ENCODE results near the gene FRY.

Gene FRY

DNA sequence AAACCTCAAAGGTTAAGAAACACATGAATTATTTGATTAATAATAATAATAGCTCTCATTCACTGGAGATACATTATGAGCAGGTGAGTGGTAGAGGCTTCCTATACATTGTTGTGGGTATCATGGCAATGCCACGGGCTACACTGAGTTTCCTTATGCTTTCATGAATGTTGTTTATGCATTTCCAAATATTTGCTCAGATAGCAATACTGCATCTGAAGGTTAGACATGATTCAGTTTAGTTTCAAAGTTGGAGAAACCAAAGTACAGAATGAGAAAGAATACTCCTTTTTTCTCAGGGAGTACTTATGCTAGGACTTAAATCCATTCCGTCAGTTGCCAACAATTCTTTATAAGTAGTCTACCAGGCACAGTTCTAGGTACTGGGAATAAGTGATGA, 108.5 kb downstream of the FRY start:
- DNase-seq = no peak
- in situ Hi-C loops (cut with HindIII; ENCODE audit: low pct_ligation_motif_present, low pct_unique_long_range_greater_than_20kb, low sequenced_read_pairs) = no loop called here

DNA sequence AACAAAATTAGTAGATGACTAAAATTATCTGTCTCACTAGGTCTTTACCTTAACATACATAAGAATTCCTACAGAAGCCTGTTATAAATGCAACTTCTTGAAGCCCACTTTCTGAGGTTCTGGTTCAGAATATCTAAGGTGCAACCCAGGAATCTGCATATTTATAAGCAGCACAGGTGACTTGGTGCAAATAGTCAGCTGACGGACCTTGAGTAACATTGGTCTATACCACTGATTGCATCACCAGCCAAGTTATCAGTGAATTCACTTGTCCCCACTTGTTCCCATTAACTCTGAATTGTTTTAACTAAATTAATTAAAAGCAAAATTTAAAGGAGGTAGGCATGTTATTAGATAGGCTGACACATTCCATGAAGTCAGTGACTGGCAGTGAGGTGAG, 109.9 kb downstream of the FRY start:
- no peak for DNase-seq
- in situ Hi-C loops (cut with HindIII; ENCODE audit: low pct_ligation_motif_present, low pct_unique_long_range_greater_than_20kb, low sequenced_read_pairs) = no loop called here

DNA sequence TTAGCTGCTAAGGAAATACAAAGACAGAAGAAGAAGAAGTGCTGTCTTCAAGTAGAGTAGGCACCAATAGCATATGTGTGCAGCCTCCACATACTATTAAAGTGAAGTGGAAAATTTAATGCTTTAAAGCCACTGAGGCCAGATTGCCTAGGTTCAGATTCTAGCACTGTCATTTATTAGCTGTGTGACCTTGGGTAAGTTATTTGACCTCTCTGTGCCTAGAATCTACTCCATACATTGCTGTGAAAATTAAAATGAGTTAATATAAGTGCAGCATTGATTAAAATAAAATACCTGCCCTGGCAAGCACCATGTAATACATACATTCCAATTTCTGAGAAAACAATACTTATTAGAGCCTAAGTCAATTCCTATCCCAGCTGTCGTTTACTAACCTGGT, 110.5 kb downstream of the FRY start:
- in situ Hi-C loops (cut with HindIII; ENCODE audit: low pct_ligation_motif_present, low pct_unique_long_range_greater_than_20kb, low sequenced_read_pairs) = no loop called here

DNA sequence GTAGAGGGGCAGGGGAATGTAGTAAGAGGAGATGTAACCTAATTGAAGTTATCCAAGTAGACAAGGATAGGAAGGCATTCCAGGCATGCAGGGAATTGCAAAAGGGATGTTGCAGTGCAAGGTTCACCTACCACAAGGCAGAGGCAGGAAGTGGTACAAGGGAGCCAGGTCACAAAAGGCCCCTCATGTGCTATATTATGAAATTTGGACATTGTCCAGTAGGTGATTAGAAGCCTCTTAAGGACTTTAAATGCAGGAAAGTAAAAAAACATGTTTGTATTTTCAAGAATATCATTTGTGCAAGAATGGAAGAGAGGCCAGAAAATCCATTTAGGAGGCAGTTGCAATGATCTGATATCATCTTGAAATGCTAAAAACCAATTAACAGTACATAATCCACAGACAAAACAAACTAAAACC, 111.4 kb downstream of the FRY start:
- in situ Hi-C loops (cut with HindIII; ENCODE audit: low pct_ligation_motif_present, low pct_unique_long_range_greater_than_20kb, low sequenced_read_pairs) = no loop called here
- peak; percentile 74 for DNase-seq

More for the DNA sequence above, 110.5 kb downstream of the FRY start:
- DNase-seq = no peak

DNA sequence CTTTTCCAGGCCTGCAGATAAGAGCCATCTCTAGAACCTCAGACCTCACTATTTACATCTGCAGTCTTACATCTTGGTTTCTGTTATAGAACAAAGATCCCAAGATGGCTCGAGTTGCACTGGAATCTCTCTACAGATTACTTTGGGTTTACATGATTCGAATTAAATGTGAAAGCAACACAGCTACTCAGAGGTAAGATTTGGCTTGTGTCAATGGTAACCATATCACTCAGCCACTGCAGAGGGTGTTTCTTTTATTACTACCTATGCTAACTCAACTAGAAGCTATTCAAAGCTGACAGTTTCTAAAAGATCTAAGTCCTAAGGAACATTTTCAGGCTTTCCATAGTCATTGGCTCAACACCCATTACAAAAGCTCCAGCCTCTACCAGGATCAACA, 115.6 kb downstream of the FRY start:
- DNase-seq = no peak
- in situ Hi-C loops (cut with HindIII; ENCODE audit: low pct_ligation_motif_present, low pct_unique_long_range_greater_than_20kb, low sequenced_read_pairs) = no loop called here

DNA sequence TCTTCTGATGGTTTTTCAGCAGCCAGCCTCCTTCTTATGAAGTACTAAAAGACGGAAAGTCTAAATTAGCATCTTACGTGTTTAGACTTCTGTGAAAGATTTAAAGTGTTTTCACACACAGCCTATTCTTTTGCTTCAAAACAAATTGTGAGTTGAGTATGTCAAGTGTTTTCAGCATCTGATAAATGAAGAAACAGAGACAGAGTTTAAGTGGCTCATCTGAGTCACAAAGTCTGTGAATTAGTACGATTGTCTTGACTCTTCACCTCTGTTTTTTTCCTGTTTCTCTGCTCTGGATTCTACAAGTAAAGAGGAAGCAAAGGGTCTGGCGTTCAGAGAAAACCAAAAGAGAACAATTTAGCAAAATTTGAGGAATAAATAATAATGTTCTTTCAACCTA, 116.4 kb downstream of the FRY start:
- in situ Hi-C loops (cut with HindIII; ENCODE audit: low pct_ligation_motif_present, low pct_unique_long_range_greater_than_20kb, low sequenced_read_pairs) = no loop called here
- no peak for DNase-seq

DNA sequence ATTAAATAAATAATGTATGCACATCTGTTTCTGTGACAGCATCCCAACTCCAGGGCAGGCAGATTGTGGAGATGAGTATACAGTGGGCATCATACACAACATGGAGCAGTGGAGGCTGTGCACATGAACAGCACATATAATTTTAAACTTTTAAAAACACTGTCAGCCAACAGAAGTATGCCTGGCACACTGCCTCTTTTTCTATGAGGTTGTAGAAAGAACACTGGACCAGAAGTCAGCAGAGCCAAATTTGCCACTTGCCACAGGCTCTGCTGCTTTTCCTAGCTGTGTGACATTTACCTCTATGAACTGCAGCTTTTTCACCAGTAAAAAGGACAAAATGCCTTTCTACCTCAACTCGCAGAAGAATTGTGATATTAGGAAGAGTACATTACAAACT, 118.7 kb downstream of the FRY start:
- in situ Hi-C loops (cut with HindIII; ENCODE audit: low pct_ligation_motif_present, low pct_unique_long_range_greater_than_20kb, low sequenced_read_pairs) = no loop called here

DNA sequence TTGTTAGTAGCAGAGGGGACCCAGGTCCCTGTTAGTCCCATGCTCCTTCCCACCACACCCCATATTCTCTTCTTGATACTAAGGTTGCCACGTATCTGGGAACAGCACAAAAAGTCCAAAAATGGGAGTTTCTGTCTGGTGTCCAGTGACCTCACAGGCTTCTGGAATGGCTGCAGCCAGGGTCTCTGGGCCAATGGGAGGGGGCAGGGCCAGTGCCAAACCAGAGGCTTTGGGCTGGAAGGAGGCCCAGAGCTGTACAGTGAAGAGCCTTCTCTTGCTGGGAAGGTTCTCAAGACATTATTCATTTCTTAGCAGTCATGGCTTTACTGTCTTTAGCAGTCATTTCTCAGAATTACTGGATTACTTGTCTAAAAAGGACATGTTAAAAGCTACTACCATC, 119.2 kb downstream of the FRY start:
- in situ Hi-C loops (cut with HindIII; ENCODE audit: low pct_ligation_motif_present, low pct_unique_long_range_greater_than_20kb, low sequenced_read_pairs) = no loop called here
- no peak for DNase-seq

More for the DNA sequence above, 118.7 kb downstream of the FRY start:
- no peak for DNase-seq

DNA sequence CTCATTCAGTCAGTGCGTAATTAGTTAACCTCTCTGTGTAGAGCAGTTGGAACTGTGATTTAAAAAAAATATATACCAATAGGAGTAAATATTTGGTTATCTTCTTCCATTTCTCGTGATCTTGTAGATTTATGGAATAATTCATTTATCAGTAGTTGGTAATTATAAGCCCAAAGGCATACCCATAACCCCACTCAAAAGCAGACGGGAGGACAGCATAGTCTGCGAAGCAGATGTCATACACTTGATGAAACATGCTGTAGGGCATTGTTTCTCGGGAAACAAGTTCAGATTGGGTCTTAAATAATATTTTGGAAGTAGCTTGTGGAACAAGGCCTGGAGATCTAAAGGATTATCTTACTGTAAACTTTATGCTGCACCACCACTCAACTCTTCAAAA, 119.7 kb downstream of the FRY start:
- in situ Hi-C loops (cut with HindIII; ENCODE audit: low pct_ligation_motif_present, low pct_unique_long_range_greater_than_20kb, low sequenced_read_pairs) = no loop called here
- DNase-seq = no peak

DNA sequence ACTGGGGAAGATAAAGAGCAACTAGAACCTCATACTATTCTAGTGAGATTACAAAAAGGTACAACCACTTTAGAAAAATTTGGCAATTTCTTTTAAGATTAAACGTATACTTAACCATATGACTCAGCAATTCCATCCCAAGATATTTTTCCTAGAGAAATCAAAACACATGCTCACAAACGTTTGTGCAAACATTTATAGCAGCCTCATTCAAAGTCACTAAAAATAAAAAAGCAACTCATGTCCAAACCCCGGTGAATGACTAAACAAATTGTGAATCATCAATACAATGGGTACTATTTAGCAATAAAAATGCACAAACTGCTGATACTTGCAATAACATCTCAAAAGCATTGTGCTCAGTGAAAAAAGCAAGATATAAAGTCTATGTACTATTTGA, 121.5 kb downstream of the FRY start:
- in situ Hi-C loops (cut with HindIII; ENCODE audit: low pct_ligation_motif_present, low pct_unique_long_range_greater_than_20kb, low sequenced_read_pairs) = no loop called here
- no peak for DNase-seq

DNA sequence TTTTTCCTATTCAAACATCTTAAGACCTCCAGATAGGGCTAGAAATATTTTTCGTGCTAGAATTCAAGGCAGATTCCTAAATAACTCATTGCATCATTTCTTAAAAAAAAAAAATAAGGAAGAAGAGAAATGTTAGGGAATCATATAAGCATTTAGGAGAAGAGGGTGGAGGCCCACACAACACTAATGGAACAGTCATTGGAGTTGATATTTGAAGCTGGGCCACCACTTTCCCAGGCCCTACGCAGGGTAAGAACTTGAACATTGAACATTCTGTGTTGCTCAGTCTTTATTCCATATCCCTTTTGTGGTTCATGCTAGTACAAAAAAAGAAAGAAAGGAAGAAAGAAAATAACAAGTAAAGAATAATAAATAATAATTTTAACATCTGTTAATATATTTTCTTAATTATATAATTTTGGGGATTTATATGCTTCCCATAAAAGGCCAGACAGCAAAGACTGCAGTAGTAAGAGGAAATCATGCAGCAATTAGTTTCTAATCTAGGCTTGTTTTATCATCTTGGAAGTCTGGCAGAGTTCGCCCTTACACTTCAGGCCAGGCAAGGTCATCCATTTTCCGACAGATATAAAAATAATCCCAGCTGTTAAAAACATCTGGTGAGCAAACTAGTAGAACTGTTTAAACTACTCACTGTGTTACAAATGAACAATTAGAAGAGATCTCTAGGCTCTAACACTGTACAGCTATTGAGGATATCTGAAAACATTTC, 127.7 kb downstream of the FRY start:
- in situ Hi-C loops (cut with HindIII; ENCODE audit: low pct_ligation_motif_present, low pct_unique_long_range_greater_than_20kb, low sequenced_read_pairs) = no loop called here
- DNase-seq = no peak

DNA sequence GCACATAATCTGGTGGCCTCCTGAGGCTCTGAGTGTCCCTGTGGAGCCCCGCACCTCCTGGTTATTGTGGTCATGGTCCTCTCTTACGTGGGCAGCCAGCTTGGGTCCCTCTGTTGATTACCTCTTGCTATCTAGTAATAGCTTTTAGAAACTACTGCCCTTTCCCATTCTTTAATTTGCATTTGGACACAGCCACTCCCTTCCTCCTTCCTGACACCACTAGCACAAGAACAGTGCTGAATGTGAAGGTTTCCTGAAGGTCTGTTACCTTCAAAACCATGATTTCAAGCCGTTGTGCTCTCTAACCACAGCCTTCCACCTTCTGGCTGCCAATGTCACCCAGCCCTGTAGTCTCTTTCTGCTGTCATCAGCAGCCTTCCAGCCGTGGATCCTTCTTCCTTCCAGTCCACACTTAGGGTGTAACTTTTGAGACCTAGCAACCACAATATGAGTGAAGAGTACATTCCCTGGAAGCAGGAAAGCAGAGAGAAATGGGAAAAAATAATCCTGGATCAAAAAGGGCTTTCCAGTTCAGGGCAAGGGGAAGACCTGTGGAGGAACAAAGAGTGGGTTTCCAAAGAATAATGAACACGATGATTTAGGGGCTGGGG, 130.9 kb downstream of the FRY start:
- no peak for DNase-seq
- in situ Hi-C loops (cut with HindIII; ENCODE audit: low pct_ligation_motif_present, low pct_unique_long_range_greater_than_20kb, low sequenced_read_pairs) = no loop called here

DNA sequence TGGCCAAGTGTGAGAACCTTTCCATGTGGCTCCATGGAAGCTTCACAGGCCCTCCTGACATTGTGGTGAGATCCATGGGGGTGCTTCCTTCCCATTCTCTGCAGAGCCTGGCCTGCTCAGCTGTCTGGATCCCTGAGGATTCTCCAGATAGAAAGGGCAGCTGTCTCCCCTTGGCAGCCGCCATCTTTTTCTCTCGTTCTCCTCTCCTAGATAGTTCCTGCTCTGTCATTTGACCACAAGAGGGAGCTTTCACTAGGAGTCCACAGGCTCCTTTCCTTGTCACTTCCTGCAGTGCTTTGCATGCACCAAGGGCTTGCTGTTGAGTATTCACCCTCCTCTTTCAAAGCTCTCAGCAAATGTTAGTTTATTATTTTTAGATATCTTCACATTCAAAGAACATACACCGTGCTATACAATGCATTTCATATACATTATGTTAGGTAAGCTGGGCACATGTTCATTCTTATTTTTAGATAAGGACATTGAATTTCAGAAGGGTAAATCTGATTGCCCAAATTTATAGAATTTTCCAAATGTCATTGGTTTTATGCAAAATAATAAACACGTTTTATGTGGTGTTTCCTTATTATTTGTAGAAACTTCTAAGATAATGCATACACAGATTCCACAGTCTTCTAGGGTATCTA, 133.2 kb downstream of the FRY start:
- DNase-seq = peak; percentile 81
- in situ Hi-C loops (cut with HindIII; ENCODE audit: low pct_ligation_motif_present, low pct_unique_long_range_greater_than_20kb, low sequenced_read_pairs) = no loop called here

DNA sequence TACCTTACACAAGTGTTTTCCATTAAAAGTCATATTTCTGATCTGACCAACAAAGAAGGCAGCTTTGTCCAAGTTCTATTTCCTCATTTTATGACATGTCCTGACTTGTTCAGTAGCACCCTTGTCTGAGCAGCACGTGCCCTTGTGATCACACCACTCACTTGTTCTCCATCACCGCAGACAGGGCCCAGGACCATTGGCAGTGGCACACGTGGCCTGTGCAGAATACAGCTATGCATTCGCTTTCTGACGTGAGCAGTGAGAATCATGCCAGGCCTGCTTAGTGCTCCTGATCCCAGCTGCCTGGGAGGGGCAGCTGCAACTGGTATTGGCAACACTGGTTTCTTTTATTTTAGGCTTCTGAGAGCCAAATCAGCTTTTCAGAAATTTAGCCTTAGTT, 134.2 kb downstream of the FRY start:
- in situ Hi-C loops (cut with HindIII; ENCODE audit: low pct_ligation_motif_present, low pct_unique_long_range_greater_than_20kb, low sequenced_read_pairs) = no loop called here
- DNase-seq = no peak

DNA sequence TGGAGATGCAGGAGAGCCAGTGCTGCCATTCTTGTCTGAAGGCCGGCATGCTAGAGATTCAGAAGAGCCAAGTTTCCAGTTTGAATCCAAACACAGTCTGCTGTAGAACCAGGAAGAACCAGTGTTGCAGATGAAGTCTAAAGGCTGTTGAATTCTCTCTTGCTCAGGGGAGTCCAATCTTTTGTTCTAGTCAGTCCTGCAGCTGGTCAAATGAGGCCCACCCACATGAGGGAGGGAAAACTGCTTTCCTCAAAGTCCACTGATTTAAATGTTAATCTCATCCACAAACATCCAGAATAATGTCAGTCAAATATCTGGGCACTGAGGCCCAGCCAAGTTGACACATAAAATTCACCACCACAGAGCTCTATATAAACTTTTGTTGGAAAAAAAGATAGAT, 136.6 kb downstream of the FRY start:
- no peak for DNase-seq
- in situ Hi-C loops (cut with HindIII; ENCODE audit: low pct_ligation_motif_present, low pct_unique_long_range_greater_than_20kb, low sequenced_read_pairs) = no loop called here

DNA sequence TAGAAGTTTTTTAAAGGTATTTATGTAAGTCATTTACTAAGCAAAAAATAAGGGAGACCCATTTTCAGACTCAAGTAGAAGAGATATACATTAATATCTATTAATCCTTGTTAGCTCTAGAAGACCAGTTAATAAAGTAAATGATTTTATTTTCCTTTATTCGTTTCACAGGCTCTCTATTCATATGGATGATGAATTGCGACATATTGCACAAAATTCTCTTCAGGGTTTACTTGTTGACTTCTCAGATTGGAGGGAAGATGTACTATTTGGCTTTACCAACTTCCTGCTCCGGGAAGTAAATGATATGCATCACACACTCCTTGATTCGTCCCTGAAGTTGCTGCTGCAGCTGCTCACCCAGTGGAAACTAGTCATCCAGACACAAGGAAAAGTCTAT, 139.3 kb downstream of the FRY start:
- DNase-seq = no peak
- in situ Hi-C loops (cut with HindIII; ENCODE audit: low pct_ligation_motif_present, low pct_unique_long_range_greater_than_20kb, low sequenced_read_pairs) = no loop called here

DNA sequence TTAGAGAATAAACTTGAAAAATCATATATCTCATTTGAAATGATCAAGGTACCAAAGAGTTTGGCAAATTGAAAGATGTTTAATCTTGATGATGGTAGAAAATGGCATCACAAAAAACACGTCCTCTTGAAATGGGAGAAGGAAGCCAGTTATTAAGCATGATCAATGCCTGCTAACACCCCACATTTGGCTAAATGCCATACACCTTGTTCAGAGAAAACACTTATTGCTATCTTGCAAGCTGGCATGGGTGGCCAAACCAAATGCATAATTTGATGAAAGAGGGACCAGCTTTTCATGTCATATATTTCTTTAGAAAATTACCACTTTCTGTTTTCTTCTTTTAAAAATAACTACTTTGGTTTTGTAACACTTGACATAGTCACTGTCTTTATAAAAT, 142.3 kb downstream of the FRY start:
- DNase-seq = no peak
- in situ Hi-C loops (cut with HindIII; ENCODE audit: low pct_ligation_motif_present, low pct_unique_long_range_greater_than_20kb, low sequenced_read_pairs) = no loop called here

DNA sequence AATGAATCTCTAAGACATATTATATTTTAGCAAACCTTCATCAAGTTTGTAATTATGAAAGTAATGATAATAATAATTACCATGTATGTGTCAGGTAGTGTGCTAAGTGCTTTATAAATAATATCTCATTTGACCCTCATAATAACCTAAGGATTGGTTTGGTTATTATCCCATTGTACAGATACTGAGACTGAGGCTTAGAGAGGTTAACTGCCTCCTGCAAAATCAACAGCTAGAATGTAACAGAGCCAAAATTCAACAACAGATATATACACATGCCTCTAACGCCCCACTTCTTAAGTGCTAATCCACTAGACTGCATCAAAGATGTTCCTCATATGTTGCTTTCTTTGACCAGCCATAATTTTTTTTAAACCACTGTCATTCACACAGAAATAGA, 142.8 kb downstream of the FRY start:
- in situ Hi-C loops (cut with HindIII; ENCODE audit: low pct_ligation_motif_present, low pct_unique_long_range_greater_than_20kb, low sequenced_read_pairs) = no loop called here

DNA sequence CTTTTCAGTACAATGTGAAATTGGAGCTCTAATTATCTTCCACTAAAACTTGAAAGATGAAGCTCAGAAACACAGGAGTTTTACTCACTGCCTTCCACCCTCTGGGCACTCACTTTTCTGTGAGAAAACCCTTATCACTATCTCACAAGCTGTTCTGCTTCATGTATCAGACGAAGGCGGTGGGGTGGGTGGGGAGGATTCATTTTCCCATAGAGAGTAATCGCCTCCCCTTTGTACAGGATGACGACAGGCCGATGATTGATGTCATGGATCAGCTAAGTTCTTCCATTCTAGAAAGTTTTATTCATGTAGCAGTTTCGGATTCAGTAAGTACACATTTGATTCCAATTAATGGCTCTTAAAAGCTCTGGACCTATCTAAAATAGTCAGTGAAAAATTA, 143.7 kb downstream of the FRY start:
- DNase-seq = no peak
- in situ Hi-C loops (cut with HindIII; ENCODE audit: low pct_ligation_motif_present, low pct_unique_long_range_greater_than_20kb, low sequenced_read_pairs) = no loop called here

More for the DNA sequence above, 142.8 kb downstream of the FRY start:
- DNase-seq = no peak

DNA sequence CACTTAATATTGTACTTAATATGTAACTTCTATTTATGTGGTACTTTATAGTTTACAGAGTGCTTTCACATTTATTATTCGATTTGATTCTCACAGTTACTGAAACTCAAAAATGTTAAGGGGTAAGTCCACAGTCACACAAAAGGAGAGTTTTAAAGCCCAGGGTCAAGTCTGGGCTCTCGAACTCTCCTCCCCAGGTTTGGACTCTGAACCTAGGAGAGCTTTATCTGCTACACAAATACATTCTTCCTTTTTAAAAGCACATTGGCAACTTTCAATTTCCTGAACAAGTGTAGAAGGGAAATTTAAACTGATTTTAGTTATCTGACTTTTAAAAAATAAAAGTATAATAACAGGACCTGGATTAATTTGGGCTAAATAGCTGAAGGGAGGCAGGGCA, 144.4 kb downstream of the FRY start:
- DNase-seq = no peak
- in situ Hi-C loops (cut with HindIII; ENCODE audit: low pct_ligation_motif_present, low pct_unique_long_range_greater_than_20kb, low sequenced_read_pairs) = no loop called here

Data from ACHN (cell line).